Fibroblast of skin of abdomen (primary cell): ENCODE measurements around the gene CATSPER4. TPM values are rescaled to one million over a fixed set of nuclear protein-coding genes. Genes with fewer than 3 reads are reported as not detected.

Experiments used
- DNase-seq: peaks from one replicate; pipeline ENCODE4 v3.0.0-alpha.2; 2013
- polyA plus RNA-seq, 2 experiments: library from polyadenylated mRNA; unstranded; fragments of 120-200 nt; gene quantifications; one replicate each; pipeline ENCODE4 v1.2.1, GENCODE V29; 2013; ENCODE audit not compliant: insufficient read length in 2 of 2

Gene CATSPER4
- polyA plus RNA-seq (2013, experiment 1 of 2; ENCODE audit: insufficient read length), result not detected
- not detected for polyA plus RNA-seq (2013, experiment 2 of 2; ENCODE audit: insufficient read length)

GRCh38 chr1:26190373-26190987, at the start of gene CATSPER4:
Gene CATSPER4 (plus strand): TSS chr1:26190602. CDS start chr1:26190628, 26 bp downstream.
- peak; percentile 26 for DNase-seq

- DNase-seq, result no peak
Observed at GRCh38 chr1:26142159-26142558, 48.2 kb upstream of the CATSPER4 start.

- DNase-seq, result peak; percentile 71
Observed at GRCh38 chr1:26145041-26145959, 45.1 kb upstream of the CATSPER4 start.

- no peak for DNase-seq
Observed at GRCh38 chr1:26145960-26146294, 44.5 kb upstream of the CATSPER4 start.

GRCh38 chr1:26148887-26149286, 41.5 kb upstream of the CATSPER4 start:
- no peak for DNase-seq

- DNase-seq, result no peak
Observed at GRCh38 chr1:26153966-26154532, 36.4 kb upstream of the CATSPER4 start.

- no peak for DNase-seq
Observed at GRCh38 chr1:26154750-26155149, 35.7 kb upstream of the CATSPER4 start.

- no peak for DNase-seq
Observed at GRCh38 chr1:26155370-26156284, 34.8 kb upstream of the CATSPER4 start.

GRCh38 chr1:26156285-26157038, 33.9 kb upstream of the CATSPER4 start:
- DNase-seq, result peak; percentile 38

- DNase-seq, result no peak
Observed at GRCh38 chr1:26158271-26158907, 32.0 kb upstream of the CATSPER4 start.

- no peak for DNase-seq
Observed at GRCh38 chr1:26158908-26159742, 31.3 kb upstream of the CATSPER4 start, which contains the start of gene FAM110D. Gene FAM110D (plus strand): TSS chr1:26159079. CDS start chr1:26161292, 2,213 bp downstream.

- DNase-seq, result no peak
Observed at GRCh38 chr1:26159743-26160039, 30.7 kb upstream of the CATSPER4 start.

GRCh38 chr1:26160527-26161414, 29.6 kb upstream of the CATSPER4 start:
- no peak for DNase-seq

- DNase-seq, result peak; percentile 53
Observed at GRCh38 chr1:26161415-26162219, 28.8 kb upstream of the CATSPER4 start.

GRCh38 chr1:26162220-26162709, 28.1 kb upstream of the CATSPER4 start:
- no peak for DNase-seq

GRCh38 chr1:26163684-26164035, 26.7 kb upstream of the CATSPER4 start:
- DNase-seq, result no peak

GRCh38 chr1:26164036-26164860, 26.2 kb upstream of the CATSPER4 start:
- peak; percentile 19 for DNase-seq
